LHCN-M2 (cell line): Measurements from ENCODE around the gene S100G. TPM values are rescaled to one million over a fixed set of nuclear protein-coding genes. Genes with fewer than 3 reads are reported as not detected.

Source experiments
- total RNA-seq: library from RNA; depleted of rRNA; stranded (reverse); fragments of >200 nt; gene quantifications from 2 replicates; pipeline ENCODE4 v1.2.3, GENCODE V29; 2014; rRNA removed

S100G gene
- total RNA-seq, 1 experiment from 2014 or later, result not detected

Other genes with a start within 250 kb of the S100G start
- gene CTPS2, start 62.5 kb downstream of the S100G start, total RNA-seq, result 9.2 and 10.8 TPM in 2 replicates
- 23.9 and 26.2 TPM in 2 replicates for gene SYAP1, start 69.5 kb downstream of the S100G start, total RNA-seq
- 8.2 and 8.5 TPM in 2 replicates for gene TXLNG, start 136.3 kb downstream of the S100G start, total RNA-seq
- 100.0 and 112 TPM in 2 replicates for gene RBBP7, start 220.2 kb downstream of the S100G start, total RNA-seq